Measurements from ENCODE around the gene UBE3B.

Gene UBE3B

GRCh38 chr12:109561711-109562030, 84.2 kb downstream of the UBE3B start:
- Histone ChIP-seq H3K4me3 (ENCODE audit: insufficient read depth in 1 of 2, low read depth in 1 of 2, low read length in 2 of 2) (no peak overlapping the region), H3K4me2 (ENCODE audit: low read length, poor library complexity, severe bottlenecking) (no peak overlapping the region), H3K27me3 (ENCODE audit: control insufficient read depth in 1 of 2, insufficient read depth in 1 of 2, low read length in 2 of 2) (no peaks in the 10 kb centered on the region), H3K36me3 (ENCODE audit: control insufficient read depth in 1 of 2, insufficient read depth in 2 of 2, low read depth in 1 of 2, low read length in 2 of 2) (peaks cover 33 to 45% of the 10 kb centered on the region in 2 experiments), H3K9me3 (ENCODE audit: control insufficient read depth, low read length) (no peaks in the 10 kb centered on the region), H2BK5ac (ENCODE audit: low read depth, low read length, poor library complexity, severe bottlenecking) (no peak overlapping the region), H3K9ac (ENCODE audit: low read length) (no peak overlapping the region), H2AFZ (ENCODE audit: low read depth, low read length) (no peak overlapping the region), H4K8ac (ENCODE audit: low read length) (no peak overlapping the region), H3K79me1 (replicated peaks; ENCODE audit: low read length, poor library complexity, severe bottlenecking) (no peaks in the 10 kb centered on the region), H3K18ac (ENCODE audit: low read depth in 1 of 2, low read length in 2 of 2) (no peak overlapping the region), H2BK12ac (ENCODE audit: low read length in 2 of 2) (no peak overlapping the region), H2AK5ac (ENCODE audit: low read length, severe bottlenecking) (no peak overlapping the region), H3K4me1 (ENCODE audit: control insufficient read depth, insufficient read depth, low read depth, low read length) (peaks cover 16% of the 10 kb centered on the region), H4K91ac (ENCODE audit: low read length) (no peak overlapping the region), H3K14ac (ENCODE audit: low read length in 2 of 2) (no peak overlapping the region), H3K23ac (ENCODE audit: low read length in 2 of 2) (no peak overlapping the region), H2BK15ac (ENCODE audit: low read depth, poor library complexity, severe bottlenecking) (no peak overlapping the region), H3K27ac (ENCODE audit: low read length, poor library complexity, severe bottlenecking) (no peak overlapping the region), H2BK120ac (ENCODE audit: low read depth, low read length) (no peak overlapping the region), H3K4ac (ENCODE audit: low read depth in 1 of 2, low read length in 2 of 2) (no peak overlapping the region)
- 95% methylated on average over 10 of the region's 10 CpGs for WGBS
- DNase-seq, result no peak

GRCh38 chr12:109562871-109563270, 85.4 kb downstream of the UBE3B start:
- Histone ChIP-seq H3K14ac (ENCODE audit: low read length in 2 of 2) (no peak overlapping the region), H3K4me3 (ENCODE audit: insufficient read depth in 1 of 2, low read depth in 1 of 2, low read length in 2 of 2) (no peak overlapping the region)

GRCh38 chr12:109563291-109564284, 86.2 kb downstream of the UBE3B start:
- no peak overlapping the region for H4K8ac ChIP-seq (ENCODE audit: low read length)
- no peak overlapping the region for H3K4ac ChIP-seq (ENCODE audit: low read depth in 1 of 2, low read length in 2 of 2)
- no peaks in the 10 kb centered on the region for H3K79me1 ChIP-seq (replicated peaks; ENCODE audit: low read length, poor library complexity, severe bottlenecking)
- peaks cover 3% of the 10 kb centered on the region for H3K4me1 ChIP-seq (ENCODE audit: control insufficient read depth, insufficient read depth, low read depth, low read length)
- H3K27ac ChIP-seq (ENCODE audit: low read length, poor library complexity, severe bottlenecking), result no peak overlapping the region
- peaks cover 46 to 53% of the 10 kb centered on the region in 2 experiments for H3K36me3 ChIP-seq (ENCODE audit: control insufficient read depth in 1 of 2, insufficient read depth in 2 of 2, low read depth in 1 of 2, low read length in 2 of 2)
- H2BK120ac ChIP-seq (ENCODE audit: low read depth, low read length), result no peak overlapping the region
- no peak overlapping the region for H3K9ac ChIP-seq (ENCODE audit: low read length)
- peak overlapping the region; percentile 29 for H4K91ac ChIP-seq (ENCODE audit: low read length)
- H3K18ac ChIP-seq (ENCODE audit: low read depth in 1 of 2, low read length in 2 of 2), result no peak overlapping the region
- no peak overlapping the region for H2BK12ac ChIP-seq (ENCODE audit: low read length in 2 of 2)
- H3K4me2 ChIP-seq (ENCODE audit: low read length, poor library complexity, severe bottlenecking), result no peak overlapping the region
- no peak overlapping the region for H2AFZ ChIP-seq (ENCODE audit: low read depth, low read length)
- no peak for DNase-seq
- H2AK5ac ChIP-seq (ENCODE audit: low read length, severe bottlenecking), result no peak overlapping the region
- no peak overlapping the region for H3K4me3 ChIP-seq (ENCODE audit: insufficient read depth in 1 of 2, low read depth in 1 of 2, low read length in 2 of 2)
- no peak overlapping the region for H2BK15ac ChIP-seq (ENCODE audit: low read depth, poor library complexity, severe bottlenecking)
- no peak overlapping the region for H3K23ac ChIP-seq (ENCODE audit: low read length in 2 of 2)
- H2BK5ac ChIP-seq (ENCODE audit: low read depth, low read length, poor library complexity, severe bottlenecking), result no peak overlapping the region
- H3K14ac ChIP-seq (ENCODE audit: low read length in 2 of 2), result no peak overlapping the region
- no peaks in the 10 kb centered on the region for H3K27me3 ChIP-seq (ENCODE audit: control insufficient read depth in 1 of 2, insufficient read depth in 1 of 2, low read length in 2 of 2)
- no peaks in the 10 kb centered on the region for H3K9me3 ChIP-seq (ENCODE audit: control insufficient read depth, low read length)
- 96% methylated on average over 30 of the region's 30 CpGs for WGBS

More at GRCh38 chr12:109562871-109563270, 85.4 kb downstream of the UBE3B start:
- H3K27me3 ChIP-seq (ENCODE audit: control insufficient read depth in 1 of 2, insufficient read depth in 1 of 2, low read length in 2 of 2), result no peaks in the 10 kb centered on the region
- no peak overlapping the region for H2BK120ac ChIP-seq (ENCODE audit: low read depth, low read length)
- no peak overlapping the region for H2AK5ac ChIP-seq (ENCODE audit: low read length, severe bottlenecking)
- no peak overlapping the region for H2AFZ ChIP-seq (ENCODE audit: low read depth, low read length)
- no peak overlapping the region for H3K4me2 ChIP-seq (ENCODE audit: low read length, poor library complexity, severe bottlenecking)
- H3K36me3 ChIP-seq (ENCODE audit: control insufficient read depth in 1 of 2, insufficient read depth in 2 of 2, low read depth in 1 of 2, low read length in 2 of 2), result peaks cover 39 to 46% of the 10 kb centered on the region in 2 experiments
- H2BK5ac ChIP-seq (ENCODE audit: low read depth, low read length, poor library complexity, severe bottlenecking), result no peak overlapping the region
- WGBS, result 94% methylated on average over 4 of the region's 4 CpGs
- H3K4ac ChIP-seq (ENCODE audit: low read depth in 1 of 2, low read length in 2 of 2), result no peak overlapping the region
- H3K79me1 ChIP-seq (replicated peaks; ENCODE audit: low read length, poor library complexity, severe bottlenecking), result no peaks in the 10 kb centered on the region
- no peaks in the 10 kb centered on the region for H3K9me3 ChIP-seq (ENCODE audit: control insufficient read depth, low read length)
- no peak overlapping the region for H3K23ac ChIP-seq (ENCODE audit: low read length in 2 of 2)
- no peak overlapping the region for H2BK15ac ChIP-seq (ENCODE audit: low read depth, poor library complexity, severe bottlenecking)
- no peak overlapping the region for H4K8ac ChIP-seq (ENCODE audit: low read length)
- H4K91ac ChIP-seq (ENCODE audit: low read length), result no peak overlapping the region
- H3K27ac ChIP-seq (ENCODE audit: low read length, poor library complexity, severe bottlenecking), result no peak overlapping the region
- no peak overlapping the region for H2BK12ac ChIP-seq (ENCODE audit: low read length in 2 of 2)
- H3K18ac ChIP-seq (ENCODE audit: low read depth in 1 of 2, low read length in 2 of 2), result no peak overlapping the region
- no peak for DNase-seq
- peaks cover 10% of the 10 kb centered on the region for H3K4me1 ChIP-seq (ENCODE audit: control insufficient read depth, insufficient read depth, low read depth, low read length)
- H3K9ac ChIP-seq (ENCODE audit: low read length), result no peak overlapping the region

GRCh38 chr12:109566424-109566823, 89.0 kb downstream of the UBE3B start:
- H3K4me3 ChIP-seq (ENCODE audit: insufficient read depth in 1 of 2, low read depth in 1 of 2, low read length in 2 of 2), result no peak overlapping the region
- H3K9me3 ChIP-seq (ENCODE audit: control insufficient read depth, low read length), result no peaks in the 10 kb centered on the region
- no peak overlapping the region for H2BK5ac ChIP-seq (ENCODE audit: low read depth, low read length, poor library complexity, severe bottlenecking)
- no peak overlapping the region for H2AFZ ChIP-seq (ENCODE audit: low read depth, low read length)
- no peak overlapping the region for H3K4me2 ChIP-seq (ENCODE audit: low read length, poor library complexity, severe bottlenecking)
- H2BK12ac ChIP-seq (ENCODE audit: low read length in 2 of 2), result no peak overlapping the region
- H2BK120ac ChIP-seq (ENCODE audit: low read depth, low read length), result no peak overlapping the region
- H3K18ac ChIP-seq (ENCODE audit: low read depth in 1 of 2, low read length in 2 of 2), result no peak overlapping the region
- peaks cover 5% of the 10 kb centered on the region for H3K79me1 ChIP-seq (replicated peaks; ENCODE audit: low read length, poor library complexity, severe bottlenecking)
- no peak overlapping the region for H3K14ac ChIP-seq (ENCODE audit: low read length in 2 of 2)
- H2AK5ac ChIP-seq (ENCODE audit: low read length, severe bottlenecking), result no peak overlapping the region
- H2BK15ac ChIP-seq (ENCODE audit: low read depth, poor library complexity, severe bottlenecking), result no peak overlapping the region
- no peak overlapping the region for H3K4ac ChIP-seq (ENCODE audit: low read depth in 1 of 2, low read length in 2 of 2)
- peaks cover 51 to 64% of the 10 kb centered on the region in 2 experiments for H3K36me3 ChIP-seq (ENCODE audit: control insufficient read depth in 1 of 2, insufficient read depth in 2 of 2, low read depth in 1 of 2, low read length in 2 of 2)
- no peak for DNase-seq
- H3K9ac ChIP-seq (ENCODE audit: low read length), result no peak overlapping the region
- 96% methylated on average over 8 of the region's 8 CpGs for WGBS
- H3K27me3 ChIP-seq (ENCODE audit: control insufficient read depth in 1 of 2, insufficient read depth in 1 of 2, low read length in 2 of 2), result no peaks in the 10 kb centered on the region
- H3K27ac ChIP-seq (ENCODE audit: low read length, poor library complexity, severe bottlenecking), result no peak overlapping the region
- H4K8ac ChIP-seq (ENCODE audit: low read length), result no peak overlapping the region
- H3K4me1 ChIP-seq (ENCODE audit: control insufficient read depth, insufficient read depth, low read depth, low read length), result no peaks in the 10 kb centered on the region
- H4K91ac ChIP-seq (ENCODE audit: low read length), result no peak overlapping the region
- no peak overlapping the region for H3K23ac ChIP-seq (ENCODE audit: low read length in 2 of 2)

All from mesenchymal stem cell (in vitro differentiated cells and primary cell).